Measurements from ENCODE around the gene OCA2.

- TF ChIP-seq CTCF (conservative IDR thresholded peaks at IDR 0.05; ENCODE audit: low read length) (no peak), EZH2phosphoT487 (IDR thresholded peaks at IDR 0.05; ENCODE audit: borderline replicate concordance) (no peak)
Observed at GRCh38 chr15:28100516-28101195, 1.5 kb upstream of the OCA2 start.

Data from Loucy (cell line).